Fibroblast of gingiva (primary cell): ENCODE data around the gene NID2.

Experiments used
- DNase-seq: peaks from one replicate; pipeline ENCODE4 v3.0.0-alpha.2; 2011; ENCODE audit warnings: low read depth

The NID2 gene

DNA sequence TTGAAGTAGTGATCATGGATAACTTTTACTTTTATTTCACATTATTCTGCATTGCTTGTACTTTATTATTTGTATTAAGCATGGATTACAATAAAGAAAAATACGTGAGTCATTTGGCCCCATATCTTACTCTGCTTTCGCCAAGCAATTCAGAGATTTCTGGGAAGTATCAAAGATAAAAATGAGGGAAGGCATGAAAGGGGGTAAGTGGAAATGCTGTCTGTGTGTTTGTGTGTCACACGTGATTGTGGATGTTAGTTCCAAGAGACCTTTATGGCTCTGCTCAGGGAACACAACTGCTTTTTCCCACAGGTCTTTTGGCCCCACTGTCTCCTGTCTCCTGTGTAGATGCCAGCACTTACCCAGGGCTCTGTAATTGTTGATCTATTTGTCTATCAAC, 10.5 kb downstream of the NID2 start:
- no peak for DNase-seq

GRCh38 chr14:52055167-52055566, 13.7 kb downstream of the NID2 start:
- no peak for DNase-seq

GRCh38 chr14:52054678-52055077, 14.2 kb downstream of the NID2 start:
- DNase-seq = no peak

- DNase-seq = no peak
Measured at GRCh38 chr14:52053044-52053443, 15.8 kb downstream of the NID2 start.

- DNase-seq = peak; percentile 95
Measured at GRCh38 chr14:52052288-52052943, 16.4 kb downstream of the NID2 start.

DNA sequence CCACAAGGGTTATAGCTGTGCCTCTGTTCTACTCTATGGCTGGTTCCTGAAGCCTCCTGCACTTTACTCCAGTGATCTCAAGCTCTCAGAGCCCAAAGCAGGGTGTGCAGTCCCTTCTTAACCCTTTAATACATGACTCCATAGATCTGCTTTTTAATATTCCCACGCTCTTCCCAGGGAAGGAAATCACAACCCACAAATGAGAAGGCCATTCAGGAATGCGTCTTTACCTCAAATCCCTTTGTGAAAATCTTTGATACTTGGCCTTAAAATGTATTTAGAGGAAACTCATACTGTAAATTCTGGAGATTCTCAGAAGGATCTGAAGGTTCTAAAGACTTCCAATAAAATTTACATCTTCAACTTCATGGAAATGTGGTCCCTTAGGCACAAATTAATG, 17.0 kb downstream of the NID2 start:
- DNase-seq = no peak

DNA sequence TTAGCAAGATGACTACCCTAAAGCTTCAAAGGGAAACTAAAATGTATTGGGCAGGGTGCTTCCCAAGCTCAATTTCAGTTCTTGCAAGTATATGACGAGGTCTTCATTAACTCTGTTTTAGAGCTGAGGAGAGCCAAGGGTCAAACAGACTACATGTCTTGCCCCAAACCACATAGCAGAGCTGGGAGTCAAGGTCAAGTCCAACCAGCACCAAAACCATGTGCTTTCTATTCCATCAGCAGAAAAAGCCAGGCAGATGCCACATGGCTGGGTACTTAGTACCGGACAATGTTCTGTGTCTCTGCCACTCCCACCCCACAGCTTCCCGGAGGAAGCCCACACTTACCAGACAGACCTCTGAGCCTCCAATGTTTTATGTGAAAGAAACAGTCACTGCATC, 17.6 kb downstream of the NID2 start:
- DNase-seq = peak; percentile 56

DNA sequence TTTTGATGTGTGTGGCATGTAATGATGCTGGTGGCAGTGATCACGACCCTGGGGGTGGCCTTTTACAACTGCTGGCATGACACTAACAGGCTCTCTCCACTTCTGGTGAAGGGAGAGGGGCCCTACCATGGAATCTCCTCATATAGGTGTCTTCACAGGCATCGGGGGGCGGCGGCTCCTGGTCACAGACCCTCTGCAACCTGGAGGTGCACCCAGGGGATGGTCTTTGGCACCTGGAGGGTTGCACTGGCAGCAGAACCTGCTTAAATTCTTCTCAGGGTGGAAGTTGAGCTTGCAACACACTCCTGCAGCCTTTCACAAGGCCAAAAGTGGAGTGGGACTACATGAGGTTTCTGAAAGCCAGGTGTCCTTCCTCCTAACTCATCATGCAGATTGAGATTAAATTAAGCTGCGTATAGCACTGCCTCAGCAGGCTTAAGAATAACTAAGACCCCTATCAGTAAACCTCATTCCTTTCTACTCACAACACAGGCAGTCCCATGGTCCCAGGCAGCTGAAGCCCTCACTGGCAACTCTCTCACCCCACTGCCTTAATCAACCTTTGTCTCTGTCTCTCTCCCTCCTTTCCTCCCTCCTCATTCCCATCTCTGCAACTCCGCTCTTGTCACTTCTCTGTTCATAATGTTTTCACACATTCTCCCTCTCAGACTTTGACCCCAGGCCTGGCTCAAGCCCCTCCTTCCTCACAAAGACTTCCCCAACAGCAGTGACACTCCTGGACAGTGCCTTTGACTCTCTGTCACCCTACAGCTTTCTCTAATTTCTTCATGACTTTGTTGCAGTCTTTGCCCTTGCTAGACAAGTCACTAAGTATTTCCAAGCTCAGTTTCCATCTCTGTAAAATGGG, 18.9 kb downstream of the NID2 start:
- no peak for DNase-seq

DNA sequence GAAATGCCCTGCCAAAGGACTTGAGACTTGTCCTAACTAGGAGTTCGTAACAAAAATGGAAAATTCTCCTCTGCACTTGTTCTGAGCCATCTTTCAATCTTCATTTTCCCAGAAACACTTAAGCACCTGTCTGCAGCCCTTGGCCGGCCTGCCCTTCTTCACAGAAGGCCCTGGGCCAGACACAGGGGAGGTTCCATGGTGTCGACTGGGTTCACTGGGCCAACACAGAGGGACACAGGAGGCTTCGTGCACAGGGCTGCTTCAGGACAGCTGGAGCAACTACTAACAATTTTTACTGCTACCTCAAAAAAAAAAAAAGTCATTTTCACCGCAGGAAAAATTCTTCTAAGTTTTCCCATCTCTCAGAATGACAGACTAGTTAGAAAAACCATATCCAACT, 19.6 kb downstream of the NID2 start:
- no peak for DNase-seq

DNA sequence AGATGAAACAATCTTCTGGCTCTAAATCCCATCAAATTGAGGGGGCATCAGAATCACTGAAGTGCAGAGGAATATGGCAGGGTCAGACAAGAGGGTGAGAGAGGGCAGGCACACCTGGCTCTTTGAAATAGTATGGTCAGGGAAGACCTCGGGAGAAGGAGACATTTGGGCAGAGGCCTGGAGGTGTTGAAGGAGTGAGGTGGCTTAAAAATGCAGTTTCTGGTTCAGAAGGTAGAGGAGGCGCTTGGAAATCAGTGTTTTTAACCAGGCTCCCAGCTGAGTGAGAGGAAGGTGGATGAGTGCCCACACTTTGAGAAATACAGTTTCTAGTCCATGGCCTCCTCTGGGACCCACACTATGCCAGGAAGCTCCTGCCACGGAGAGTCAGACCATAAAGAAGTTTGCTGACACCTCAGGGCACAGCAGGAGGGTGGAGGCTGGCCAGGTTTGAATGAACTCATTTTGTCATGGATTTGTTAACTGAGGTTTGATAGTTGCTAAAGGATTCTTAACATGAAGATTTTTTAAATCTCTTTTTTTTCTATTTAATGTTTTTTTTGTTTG, 20.1 kb downstream of the NID2 start:
- DNase-seq = peak; percentile 81

- no peak for DNase-seq
Measured at GRCh38 chr14:52048116-52048515, 20.7 kb downstream of the NID2 start.

DNA sequence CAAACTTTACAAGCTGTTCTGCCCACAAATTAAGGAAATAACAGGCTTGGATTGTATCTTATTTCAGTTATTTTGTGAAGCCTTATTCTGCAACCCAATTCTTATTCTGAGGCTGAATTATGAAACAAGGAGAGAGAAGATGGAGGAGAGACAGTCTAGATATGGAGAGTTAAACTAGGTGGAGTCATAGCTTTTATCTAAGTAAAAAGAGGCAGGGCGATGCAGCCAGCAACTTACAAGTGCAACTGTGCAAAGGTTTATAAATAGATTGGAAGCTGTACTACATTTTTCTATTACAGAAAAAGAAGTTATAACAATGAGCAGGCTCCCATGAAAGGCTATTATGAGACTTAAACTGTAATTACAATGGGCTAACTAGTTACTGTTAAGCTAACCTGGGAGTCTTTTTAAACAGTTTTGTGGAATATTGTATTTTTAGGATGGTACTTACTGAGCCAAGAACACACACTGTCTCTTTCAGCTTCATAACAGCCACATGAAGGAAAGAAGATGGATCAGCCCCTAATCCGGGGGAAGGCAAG, 22.4 kb downstream of the NID2 start:
- no peak for DNase-seq

DNA sequence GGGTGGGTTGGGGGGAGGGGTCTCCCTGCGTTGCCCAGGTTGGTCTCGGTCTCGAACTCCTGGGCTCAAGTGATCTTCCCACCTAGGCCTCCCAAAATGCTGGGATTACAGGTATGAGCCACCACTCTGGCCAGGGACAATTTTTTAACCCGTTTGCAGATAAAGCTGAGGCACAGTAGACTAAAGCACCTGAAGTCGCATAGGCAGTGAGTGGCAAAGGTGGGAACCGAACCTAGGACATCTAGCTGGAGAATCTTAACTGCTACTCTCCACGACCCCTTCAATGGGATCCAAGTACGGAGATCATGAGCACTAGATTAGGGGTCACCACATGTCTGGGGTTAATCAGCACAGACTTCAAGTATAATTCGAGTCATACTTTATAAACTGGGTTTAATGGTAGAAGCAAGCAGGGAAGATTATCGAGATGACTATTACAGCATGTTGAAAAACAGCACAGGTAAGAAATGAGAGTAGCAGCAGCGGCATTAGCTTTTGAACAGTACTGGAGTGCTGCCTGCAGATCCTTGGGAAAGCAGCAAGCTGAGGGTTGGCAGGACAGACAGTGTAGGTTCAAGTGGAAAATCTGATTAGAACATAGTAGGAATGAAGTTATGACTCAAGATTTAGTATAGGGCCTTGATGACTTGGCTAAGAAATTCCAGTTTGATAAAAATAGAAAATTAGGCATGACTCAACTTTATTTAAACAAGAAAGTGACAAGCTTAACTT, 23.9 kb downstream of the NID2 start:
- peak; percentile 89 for DNase-seq

DNA sequence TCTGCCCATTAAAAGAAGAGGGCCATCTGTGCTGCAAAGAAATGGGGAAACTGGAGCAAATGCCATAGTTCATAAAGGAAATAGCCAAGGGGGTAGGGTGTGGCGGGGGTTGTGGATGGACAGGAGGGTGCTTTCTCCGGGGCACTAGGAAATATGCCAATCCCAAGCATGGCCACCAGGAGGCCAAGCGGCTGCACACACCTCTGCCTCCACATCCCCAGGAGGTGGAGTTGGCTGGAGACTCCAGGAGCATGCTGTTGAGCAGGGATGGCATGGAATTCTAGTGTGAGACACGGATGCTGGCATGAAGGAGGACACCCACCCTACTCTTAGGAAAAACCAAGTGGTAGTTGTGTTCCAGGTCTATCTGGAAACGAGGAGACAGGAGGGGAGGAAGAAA, 25.2 kb downstream of the NID2 start:
- no peak for DNase-seq

DNA sequence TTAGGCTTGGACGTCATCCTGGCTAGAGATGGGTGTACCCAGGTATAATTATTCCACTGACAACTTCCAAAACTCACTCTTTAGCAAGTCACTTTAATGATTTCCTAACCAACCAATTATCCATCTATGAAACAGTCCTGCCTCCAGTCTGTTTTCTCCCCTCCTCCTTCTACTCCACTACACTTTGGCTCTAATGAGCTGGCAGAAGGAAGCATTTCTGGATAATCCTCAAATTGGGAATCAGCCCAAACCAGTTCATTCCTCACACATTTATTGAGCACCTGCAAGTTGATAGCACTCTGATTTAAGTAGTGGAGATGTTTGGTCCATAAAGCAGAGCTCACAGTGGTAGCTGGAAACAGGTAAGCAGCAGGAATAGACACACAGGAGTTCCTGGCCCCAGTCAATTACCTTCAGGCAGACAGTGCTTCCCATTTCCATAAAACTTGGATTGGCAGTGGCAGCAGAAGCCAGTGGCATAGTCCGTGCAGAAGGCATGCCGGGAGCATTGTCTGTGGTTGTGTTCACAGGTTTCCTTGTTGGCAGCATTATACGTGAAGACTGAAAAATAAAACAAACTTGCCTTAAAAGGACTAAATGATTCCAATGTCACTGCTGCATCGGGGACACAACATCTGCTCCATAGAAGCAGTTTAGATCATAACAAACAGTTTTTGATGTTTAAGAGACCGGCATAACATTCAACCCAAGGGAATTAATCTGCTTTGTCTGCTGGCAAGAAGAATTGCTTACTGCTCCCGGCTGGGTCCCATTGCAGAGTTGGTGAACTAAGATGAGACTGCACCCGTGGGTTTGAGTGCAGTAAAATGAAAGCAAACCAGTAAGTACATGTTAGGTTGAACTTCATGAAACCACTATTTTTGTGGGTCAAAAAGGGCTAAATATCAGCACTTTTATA, 26.2 kb downstream of the NID2 start:
- DNase-seq = peak; percentile 42

- DNase-seq = no peak
Measured at GRCh38 chr14:52040598-52040997, 28.3 kb downstream of the NID2 start.

DNA sequence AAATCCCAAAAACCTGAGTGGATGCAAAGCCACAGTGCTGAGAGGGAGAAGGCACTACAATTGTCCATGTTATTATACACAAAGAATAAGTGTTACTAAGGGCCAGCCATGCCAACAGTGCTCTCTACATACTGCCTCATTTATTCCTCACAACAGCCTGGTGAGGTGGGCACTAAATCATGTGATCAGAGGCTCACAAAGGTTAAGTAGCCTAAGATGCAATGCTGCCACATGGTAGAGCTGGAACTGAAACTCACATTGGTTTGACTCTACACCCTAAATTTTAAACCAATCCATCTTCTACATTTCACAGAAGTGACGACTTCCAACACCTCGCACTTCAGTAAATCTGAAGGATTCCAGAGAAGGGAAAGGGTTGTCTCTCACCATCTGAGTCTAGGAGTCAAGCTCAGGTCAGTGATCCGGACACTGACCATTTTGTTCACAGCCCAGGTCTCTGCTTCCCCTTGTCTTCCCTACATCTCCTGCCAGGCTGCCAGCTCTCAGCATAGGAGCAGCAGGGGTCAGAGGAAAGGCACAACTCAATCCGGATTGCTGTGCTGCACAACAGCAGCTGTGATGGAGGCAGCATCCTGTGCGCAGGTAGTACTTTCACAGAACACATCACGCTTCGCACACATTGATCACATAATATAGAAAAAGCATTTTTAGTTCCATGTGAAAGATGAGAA, 29.6 kb downstream of the NID2 start:
- no peak for DNase-seq

- DNase-seq = peak; percentile 76
Measured at GRCh38 chr14:52033101-52033642, 35.7 kb downstream of the NID2 start.

- DNase-seq = peak; percentile 78
Measured at GRCh38 chr14:52032204-52032801, 36.6 kb downstream of the NID2 start.

- peak; percentile 91 for DNase-seq
Measured at GRCh38 chr14:52031781-52032180, 37.1 kb downstream of the NID2 start.
